ENCODE results near the gene EFNA1. TPM values are rescaled to one million over a fixed set of nuclear protein-coding genes. Genes with fewer than 3 reads are reported as not detected.
A peak's percentile ranks its signal among the peaks of the same experiment; 100 is the strongest.

EFNA1 gene
- total and polyA plus RNA-seq, 2 of the 13 experiments (the other 11 are each of a cell fraction or from before 2014, with no cell fraction given), result 81.8 to 874 TPM

DNA sequence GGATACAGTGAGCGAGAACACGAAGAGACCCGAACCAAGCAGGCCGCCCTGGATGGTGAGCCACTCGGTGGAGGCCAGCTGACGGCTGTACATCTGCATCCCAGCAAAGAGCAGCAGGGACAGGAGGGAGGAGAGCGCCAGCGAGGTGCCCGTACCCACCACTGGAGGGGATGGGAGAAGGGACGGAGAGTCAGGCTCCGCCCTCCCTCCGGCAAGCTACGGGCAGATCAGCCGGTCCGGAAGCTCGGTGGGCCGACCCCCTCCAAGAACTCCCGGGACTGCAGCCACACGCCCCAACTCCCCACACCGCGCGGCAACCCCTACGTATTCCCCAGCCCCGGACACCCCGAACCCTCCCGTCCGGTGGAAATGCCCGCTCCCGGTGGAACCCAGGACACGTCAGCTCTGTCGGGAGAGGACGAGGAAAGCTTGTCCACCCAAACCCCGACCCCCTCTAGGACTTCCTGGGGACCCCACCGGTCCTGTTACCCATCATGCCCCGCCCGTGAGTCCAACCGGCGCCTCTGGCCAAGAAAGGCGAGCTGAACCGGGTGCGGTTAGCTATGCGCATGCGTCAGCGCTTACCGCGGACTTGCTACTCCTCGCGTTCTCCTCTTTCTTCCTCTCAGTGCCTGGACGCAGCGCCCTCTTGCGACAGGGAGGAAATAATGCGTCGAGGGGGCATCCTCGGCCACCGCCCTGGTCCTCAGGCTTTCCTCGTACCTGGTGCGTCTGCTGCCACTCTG is 45.2 kb downstream of the EFNA1 start, which contains the start of gene KRTCAP2 (continued):
- TF ChIP-seq, protein P1, sequence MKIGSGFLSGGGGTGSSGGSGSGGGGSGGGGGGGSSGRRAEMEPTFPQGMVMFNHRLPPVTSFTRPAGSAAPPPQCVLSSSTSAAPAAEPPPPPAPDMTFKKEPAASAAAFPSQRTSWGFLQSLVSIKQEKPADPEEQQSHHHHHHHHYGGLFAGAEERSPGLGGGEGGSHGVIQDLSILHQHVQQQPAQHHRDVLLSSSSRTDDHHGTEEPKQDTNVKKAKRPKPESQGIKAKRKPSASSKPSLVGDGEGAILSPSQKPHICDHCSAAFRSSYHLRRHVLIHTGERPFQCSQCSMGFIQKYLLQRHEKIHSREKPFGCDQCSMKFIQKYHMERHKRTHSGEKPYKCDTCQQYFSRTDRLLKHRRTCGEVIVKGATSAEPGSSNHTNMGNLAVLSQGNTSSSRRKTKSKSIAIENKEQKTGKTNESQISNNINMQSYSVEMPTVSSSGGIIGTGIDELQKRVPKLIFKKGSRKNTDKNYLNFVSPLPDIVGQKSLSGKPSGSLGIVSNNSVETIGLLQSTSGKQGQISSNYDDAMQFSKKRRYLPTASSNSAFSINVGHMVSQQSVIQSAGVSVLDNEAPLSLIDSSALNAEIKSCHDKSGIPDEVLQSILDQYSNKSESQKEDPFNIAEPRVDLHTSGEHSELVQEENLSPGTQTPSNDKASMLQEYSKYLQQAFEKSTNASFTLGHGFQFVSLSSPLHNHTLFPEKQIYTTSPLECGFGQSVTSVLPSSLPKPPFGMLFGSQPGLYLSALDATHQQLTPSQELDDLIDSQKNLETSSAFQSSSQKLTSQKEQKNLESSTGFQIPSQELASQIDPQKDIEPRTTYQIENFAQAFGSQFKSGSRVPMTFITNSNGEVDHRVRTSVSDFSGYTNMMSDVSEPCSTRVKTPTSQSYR (CRISPR knock-in tag; IDR thresholded peaks at IDR 0.05; ENCODE audit: borderline replicate concordance), result no peak
- TF ChIP-seq, protein P2, sequence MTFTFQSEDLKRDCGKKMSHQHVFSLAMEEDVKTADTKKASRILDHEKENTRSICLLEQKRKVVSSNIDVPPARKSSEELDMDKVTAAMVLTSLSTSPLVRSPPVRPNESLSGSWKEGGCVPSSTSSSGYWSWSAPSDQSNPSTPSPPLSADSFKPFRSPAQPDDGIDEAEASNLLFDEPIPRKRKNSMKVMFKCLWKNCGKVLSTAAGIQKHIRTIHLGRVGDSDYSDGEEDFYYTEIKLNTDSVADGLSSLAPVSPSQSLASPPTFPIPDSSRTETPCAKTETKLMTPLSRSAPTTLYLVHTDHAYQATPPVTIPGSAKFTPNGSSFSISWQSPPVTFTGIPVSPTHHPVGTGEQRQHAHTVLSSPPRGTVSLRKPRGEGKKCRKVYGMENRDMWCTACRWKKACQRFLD (CRISPR knock-in tag; IDR thresholded peaks at IDR 0.05; ENCODE audit: borderline replicate concordance), result no peak
- no peak for TF ChIP-seq NR2F1 (CRISPR knock-in tag; IDR thresholded peaks at IDR 0.05)
- TF ChIP-seq ATAD3A (CRISPR knock-in tag; IDR thresholded peaks at IDR 0.05), result no peak
- TF ChIP-seq RBAK (CRISPR knock-in tag; IDR thresholded peaks at IDR 0.05), result no peak
- TF ChIP-seq NFATC3 (CRISPR knock-in tag; IDR thresholded peaks at IDR 0.05), result peak; percentile 72; the same call in 1 of the 2 replicates
- peak; percentile 60; the same call in 1 of the 2 replicates for TF ChIP-seq SMAD3 (CRISPR knock-in tag; IDR thresholded peaks at IDR 0.05)
- peak; percentile 70; the same call in 1 of the 2 replicates for TF ChIP-seq HNRNPL (IDR thresholded peaks at IDR 0.05; ENCODE audit: low read depth, low read length)
- TF ChIP-seq ZNF160 (CRISPR knock-in tag; IDR thresholded peaks at IDR 0.05), result peak; percentile 65; the same call in 1 of the 2 replicates
- no peak for TF ChIP-seq PAF1 (CRISPR knock-in tag; IDR thresholded peaks at IDR 0.05)
- peak; percentile 53; the same call in 1 of the 2 replicates for TF ChIP-seq KMT2B (CRISPR knock-in tag; IDR thresholded peaks at IDR 0.05)
- TF ChIP-seq, protein P3, sequence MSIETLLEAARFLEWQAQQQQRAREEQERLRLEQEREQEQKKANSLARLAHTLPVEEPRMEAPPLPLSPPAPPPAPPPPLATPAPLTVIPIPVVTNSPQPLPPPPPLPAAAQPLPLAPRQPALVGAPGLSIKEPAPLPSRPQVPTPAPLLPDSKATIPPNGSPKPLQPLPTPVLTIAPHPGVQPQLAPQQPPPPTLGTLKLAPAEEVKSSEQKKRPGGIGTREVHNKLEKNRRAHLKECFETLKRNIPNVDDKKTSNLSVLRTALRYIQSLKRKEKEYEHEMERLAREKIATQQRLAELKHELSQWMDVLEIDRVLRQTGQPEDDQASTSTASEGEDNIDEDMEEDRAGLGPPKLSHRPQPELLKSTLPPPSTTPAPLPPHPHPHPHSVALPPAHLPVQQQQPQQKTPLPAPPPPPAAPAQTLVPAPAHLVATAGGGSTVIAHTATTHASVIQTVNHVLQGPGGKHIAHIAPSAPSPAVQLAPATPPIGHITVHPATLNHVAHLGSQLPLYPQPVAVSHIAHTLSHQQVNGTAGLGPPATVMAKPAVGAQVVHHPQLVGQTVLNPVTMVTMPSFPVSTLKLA (IDR thresholded peaks at IDR 0.05), result no peak
- peak; percentile 72; the same call in 1 of the 2 replicates for TF ChIP-seq DR1 (CRISPR knock-in tag; IDR thresholded peaks at IDR 0.05)
- 0 out of 2 replicates have a peak, but pooled peaks have one; percentile 23 for TF ChIP-seq MTF2 (CRISPR knock-in tag; IDR thresholded peaks at IDR 0.05; ENCODE audit: borderline replicate concordance)
- no peak for TF ChIP-seq U2AF2 (IDR thresholded peaks at IDR 0.05; ENCODE audit: low read depth, low read length)
- no peak for TF ChIP-seq NRL (CRISPR knock-in tag; IDR thresholded peaks at IDR 0.05; ENCODE audit: borderline replicate concordance)
- TF ChIP-seq DMAP1 (CRISPR knock-in tag; IDR thresholded peaks at IDR 0.05), result peak; percentile 74; the same call in 1 of the 2 replicates
- no peak for TF ChIP-seq CAMTA2 (CRISPR knock-in tag; IDR thresholded peaks at IDR 0.05; ENCODE audit: borderline replicate concordance)
- TF ChIP-seq HIVEP1 (CRISPR knock-in tag; IDR thresholded peaks at IDR 0.05), result peak; percentile 52; the same call in 1 of the 2 replicates
- TF ChIP-seq, protein P4, sequence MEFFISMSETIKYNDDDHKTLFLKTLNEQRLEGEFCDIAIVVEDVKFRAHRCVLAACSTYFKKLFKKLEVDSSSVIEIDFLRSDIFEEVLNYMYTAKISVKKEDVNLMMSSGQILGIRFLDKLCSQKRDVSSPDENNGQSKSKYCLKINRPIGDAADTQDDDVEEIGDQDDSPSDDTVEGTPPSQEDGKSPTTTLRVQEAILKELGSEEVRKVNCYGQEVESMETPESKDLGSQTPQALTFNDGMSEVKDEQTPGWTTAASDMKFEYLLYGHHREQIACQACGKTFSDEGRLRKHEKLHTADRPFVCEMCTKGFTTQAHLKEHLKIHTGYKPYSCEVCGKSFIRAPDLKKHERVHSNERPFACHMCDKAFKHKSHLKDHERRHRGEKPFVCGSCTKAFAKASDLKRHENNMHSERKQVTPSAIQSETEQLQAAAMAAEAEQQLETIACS (CRISPR knock-in tag; IDR thresholded peaks at IDR 0.05), result no peak; the same call in 1 of the 2 replicates
- no peak for TF ChIP-seq FOXK2 (IDR thresholded peaks at IDR 0.05)
- peak; percentile 37; the same call in 1 of the 2 replicates for TF ChIP-seq RAD21 (CRISPR knock-in tag; IDR thresholded peaks at IDR 0.05)
- TF ChIP-seq PHF20 (CRISPR knock-in tag; IDR thresholded peaks at IDR 0.05), result peak; percentile 90
- TF ChIP-seq CENPT (CRISPR knock-in tag; IDR thresholded peaks at IDR 0.05; ENCODE audit: low read depth), result no peak

Measured in HepG2 (cell line).